Omental fat pad (tissue), 4 donors: ENCODE results near the gene CADM4. TPM values are rescaled to one million over a fixed set of nuclear protein-coding genes. Genes with fewer than 3 reads are reported as not detected.
"Not testable (repeated sequence)": the region's sequence is repeated elsewhere in the genome, so short reads cannot be mapped to it uniquely, and the experiment has no call there.

Experiments
- ATAC-seq: fragments of 150-250 bp; one replicate; pipeline ENCODE4 v1.9.1; 2016; ENCODE audit warnings: mild to moderate bottlenecking, moderate library complexity; ENCODE audit not compliant: low FRiP score
- DNase-seq: peaks from one replicate; pipeline ENCODE4 v3.0.0-alpha.2; 2019; ENCODE audit warnings: low spot score
- total RNA-seq, 4 donors: library from RNA; depleted of rRNA; stranded (reverse); fragments of >200 nt; gene quantifications; one replicate each; pipeline ENCODE4 v1.1.0, GENCODE V29; 2016
- TF ChIP-seq, protein P1 (sequence below), 3 donors: fragments of 450-650 bp; IDR thresholded peaks; one replicate each; pipeline ENCODE4 v1.5.1; 2016 to 2017; ENCODE audit warnings: antibody characterized with exemption in 3 of 3, mild to moderate bottlenecking in 3 of 3, moderate library complexity in 2 of 3

The CADM4 gene
- total RNA-seq, 4 donors from 2014 or later, result 0.79 to 3.5 (median 2.5) TPM

DNA sequence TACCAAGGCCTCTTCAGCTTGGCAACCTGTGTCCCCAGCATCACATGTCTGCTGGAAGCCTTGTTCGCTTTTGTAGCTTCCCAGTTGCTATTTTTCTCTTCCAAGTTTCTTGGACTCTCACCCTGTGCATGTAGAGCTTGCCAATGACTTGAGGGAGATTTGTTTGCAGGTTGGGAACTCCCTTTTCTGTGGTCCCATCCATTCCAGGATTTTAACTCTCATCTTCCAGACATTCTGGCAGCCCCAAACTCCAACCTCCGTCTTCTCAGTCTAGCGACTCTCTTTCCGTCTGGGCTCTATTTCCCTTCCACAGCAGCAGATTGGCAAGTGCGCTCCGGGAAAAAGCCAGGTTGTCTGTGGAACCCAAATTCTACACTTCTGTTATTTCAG, 21.3 kb upstream of the CADM4 start:
- TF ChIP-seq, protein P1, sequence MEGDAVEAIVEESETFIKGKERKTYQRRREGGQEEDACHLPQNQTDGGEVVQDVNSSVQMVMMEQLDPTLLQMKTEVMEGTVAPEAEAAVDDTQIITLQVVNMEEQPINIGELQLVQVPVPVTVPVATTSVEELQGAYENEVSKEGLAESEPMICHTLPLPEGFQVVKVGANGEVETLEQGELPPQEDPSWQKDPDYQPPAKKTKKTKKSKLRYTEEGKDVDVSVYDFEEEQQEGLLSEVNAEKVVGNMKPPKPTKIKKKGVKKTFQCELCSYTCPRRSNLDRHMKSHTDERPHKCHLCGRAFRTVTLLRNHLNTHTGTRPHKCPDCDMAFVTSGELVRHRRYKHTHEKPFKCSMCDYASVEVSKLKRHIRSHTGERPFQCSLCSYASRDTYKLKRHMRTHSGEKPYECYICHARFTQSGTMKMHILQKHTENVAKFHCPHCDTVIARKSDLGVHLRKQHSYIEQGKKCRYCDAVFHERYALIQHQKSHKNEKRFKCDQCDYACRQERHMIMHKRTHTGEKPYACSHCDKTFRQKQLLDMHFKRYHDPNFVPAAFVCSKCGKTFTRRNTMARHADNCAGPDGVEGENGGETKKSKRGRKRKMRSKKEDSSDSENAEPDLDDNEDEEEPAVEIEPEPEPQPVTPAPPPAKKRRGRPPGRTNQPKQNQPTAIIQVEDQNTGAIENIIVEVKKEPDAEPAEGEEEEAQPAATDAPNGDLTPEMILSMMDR (IDR thresholded peaks at IDR 0.05), result no peak
- DNase-seq (no peak), ATAC-seq (no peak)

DNA sequence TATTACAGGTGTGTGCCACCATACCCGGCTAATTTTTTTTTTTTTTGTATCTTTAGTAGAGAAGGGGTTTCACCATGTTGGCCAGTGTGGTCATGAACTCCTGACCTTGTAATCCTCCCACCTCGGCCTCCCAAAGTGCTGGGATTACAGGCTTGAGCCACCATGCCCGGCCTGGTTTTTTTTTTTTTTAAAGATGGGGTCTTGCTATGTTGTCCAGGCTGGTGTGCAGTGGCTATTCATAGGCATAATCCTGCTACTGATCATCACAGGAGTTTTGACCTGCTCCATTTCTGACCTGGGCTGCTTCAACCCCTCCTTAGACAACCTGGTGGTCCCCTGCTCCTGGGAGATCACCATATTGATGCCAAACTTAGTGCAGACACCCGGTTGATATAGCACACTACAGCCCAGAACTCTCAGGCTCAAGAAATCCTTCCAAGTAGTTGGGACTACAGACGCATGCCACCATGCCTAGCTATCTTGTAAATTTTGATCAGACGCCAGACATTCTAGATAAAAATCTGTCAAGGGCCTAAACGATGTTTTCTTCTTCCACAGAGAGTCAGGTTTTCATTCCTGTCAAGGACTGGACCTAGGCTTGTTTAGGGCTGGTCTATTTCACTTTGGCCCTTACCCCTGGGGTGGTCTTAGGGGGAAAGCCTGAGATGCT, 20.8 kb upstream of the CADM4 start:
- TF ChIP-seq, protein P1 (IDR thresholded peaks at IDR 0.05), result no peak
- no peak for ATAC-seq
- DNase-seq, result no peak

DNA sequence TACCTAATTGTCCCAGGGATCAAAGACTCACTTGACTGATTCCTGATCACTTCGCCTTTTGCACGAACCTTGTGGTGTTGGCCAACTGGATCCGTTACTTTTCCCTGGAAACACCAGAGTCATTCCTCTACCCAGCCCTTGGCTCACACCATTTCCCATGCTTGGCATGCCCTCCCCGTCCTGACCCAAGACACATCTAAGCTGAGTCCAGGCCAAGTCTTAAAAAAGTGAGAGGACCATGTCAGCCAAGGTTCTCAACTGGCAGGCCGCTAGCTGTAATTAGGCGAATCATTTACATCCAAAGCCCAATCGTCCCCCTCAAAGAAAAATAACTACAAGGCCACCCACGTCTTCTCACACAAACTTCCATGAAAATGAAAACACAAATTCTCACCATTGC, 18.8 kb upstream of the CADM4 start:
- TF ChIP-seq, protein P1 (IDR thresholded peaks at IDR 0.05), result no peak
- ATAC-seq (no peak), DNase-seq (no peak)

DNA sequence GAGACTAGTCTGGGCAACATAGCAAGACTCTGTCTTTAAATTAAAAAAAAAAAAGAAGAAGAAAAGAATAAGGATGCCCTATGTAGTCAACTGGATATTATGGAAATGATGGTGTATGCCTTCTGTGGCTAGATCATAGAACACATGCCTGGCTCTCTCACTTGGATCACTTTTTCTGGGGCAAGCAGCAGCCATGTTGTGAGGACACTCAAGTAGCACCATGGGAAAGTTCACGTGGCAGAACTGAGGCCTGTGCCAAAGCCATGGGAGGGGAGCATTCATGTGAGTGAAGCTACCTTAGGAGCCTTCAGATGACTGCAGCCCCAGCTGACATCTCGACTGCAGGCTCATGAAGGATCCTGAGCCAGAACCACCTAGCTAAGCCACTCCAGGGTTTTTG, 18.4 kb upstream of the CADM4 start:
- TF ChIP-seq, protein P1 (IDR thresholded peaks at IDR 0.05), result no peak
- DNase-seq, result no peak

DNA sequence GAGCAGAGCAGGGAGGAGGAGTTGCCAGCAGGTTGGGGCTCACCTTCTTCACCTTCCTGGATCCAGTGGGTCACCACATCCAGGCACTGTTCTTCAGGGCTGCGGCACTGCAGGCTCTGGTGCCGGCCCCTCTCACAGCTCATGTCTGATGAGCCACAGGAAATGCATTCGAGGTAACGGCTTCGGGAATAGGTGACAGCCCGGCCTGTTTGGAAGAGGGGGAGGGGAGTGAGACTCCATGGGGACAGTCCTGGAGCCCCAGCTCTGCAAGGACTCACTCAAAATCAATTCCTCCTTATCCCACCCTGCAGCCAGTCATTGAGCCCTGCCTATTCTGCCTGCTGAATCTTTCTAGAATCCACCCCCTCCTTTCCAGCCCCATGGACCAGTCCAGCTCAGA, 16.8 kb upstream of the CADM4 start:
- TF ChIP-seq, protein P1 (IDR thresholded peaks at IDR 0.05), result no peak
- ATAC-seq (no peak), DNase-seq (no peak)

More for the DNA sequence above, 18.4 kb upstream of the CADM4 start:
- no peak for ATAC-seq

DNA sequence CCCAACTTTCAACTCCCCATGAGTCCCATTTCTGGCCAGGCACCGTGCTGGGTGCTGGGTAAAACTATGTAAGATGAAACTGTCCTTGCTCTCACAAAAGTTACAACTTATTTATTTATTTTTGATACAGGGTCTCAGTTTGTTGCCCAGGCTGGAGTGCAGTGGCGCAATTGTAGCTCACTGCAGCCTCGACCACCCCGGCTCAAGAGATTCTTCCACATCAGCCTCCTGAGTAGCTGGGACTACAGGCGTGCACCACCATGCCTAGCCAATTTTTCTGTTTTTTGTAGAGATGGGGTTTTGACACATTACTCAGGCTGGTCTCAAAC, 12.9 kb upstream of the CADM4 start:
- DNase-seq, result no peak
- ATAC-seq, result no peak
- TF ChIP-seq, protein P1 (IDR thresholded peaks at IDR 0.05), result no peak

DNA sequence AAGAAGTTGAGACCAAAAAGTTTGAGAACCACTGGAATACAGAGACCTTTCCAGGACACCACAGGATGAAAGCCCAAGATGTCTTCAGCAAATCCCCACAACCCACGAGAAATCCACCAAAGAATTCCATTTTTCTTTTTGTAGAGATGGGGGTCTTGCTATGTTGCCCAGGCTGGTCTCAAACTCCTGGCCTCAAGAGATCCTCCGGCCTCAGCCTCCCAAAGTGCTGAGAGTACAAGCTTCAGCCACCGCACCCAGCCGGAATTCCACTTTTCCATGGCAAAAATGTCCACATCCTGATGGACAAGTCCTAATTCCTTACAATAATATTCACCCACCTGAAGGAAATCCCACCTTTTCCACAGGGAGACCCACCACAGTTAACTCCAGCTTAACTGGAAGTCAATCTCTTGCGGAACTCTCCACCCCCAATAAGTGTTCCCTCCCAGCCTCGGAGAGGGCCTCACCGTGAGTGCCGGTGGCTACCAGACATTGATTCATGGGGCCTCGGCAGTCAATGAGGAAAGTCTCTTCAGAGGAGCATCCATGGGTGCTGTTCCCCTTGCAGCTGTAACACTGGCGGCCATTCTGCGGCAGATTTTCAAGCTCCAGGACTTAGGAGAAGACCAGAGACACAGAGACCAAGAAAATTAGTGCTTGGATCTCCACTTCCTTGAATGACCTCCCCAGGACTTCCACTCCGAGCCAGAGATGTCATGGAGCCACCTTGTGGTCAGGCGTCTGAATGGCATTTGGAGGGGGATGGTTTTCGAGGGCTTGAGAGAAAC, 12.3 kb upstream of the CADM4 start:
- DNase-seq (no peak), ATAC-seq (no peak)

DNA sequence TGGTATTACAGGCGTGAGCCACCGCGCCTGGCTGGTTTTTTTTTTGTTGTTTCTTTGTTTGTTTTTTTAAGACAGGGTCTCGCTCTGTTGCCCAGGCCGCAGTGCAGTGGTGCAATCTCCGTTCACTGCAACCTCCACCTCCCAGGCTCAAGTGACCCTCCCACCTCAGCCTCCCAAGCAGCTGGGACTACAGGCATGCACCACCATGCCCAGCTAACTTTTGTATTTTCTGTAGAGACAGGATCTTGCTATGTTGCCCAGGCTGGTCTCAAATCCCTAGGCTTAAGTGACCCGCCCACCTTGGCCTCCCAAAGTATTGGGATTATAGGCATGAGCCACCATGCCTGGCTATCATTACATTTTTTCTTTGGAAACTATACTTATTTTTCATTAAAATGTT, 10.6 kb upstream of the CADM4 start:
- DNase-seq, ATAC-seq: not testable (repeated sequence)

More for the DNA sequence above, 12.3 kb upstream of the CADM4 start:
- TF ChIP-seq, protein P1 (IDR thresholded peaks at IDR 0.05), result peak in 1 of 3 donors; percentile 51
